HG03565 (cell line): Measurements from ENCODE around the gene SPATA33.
A peak's percentile ranks its signal among the peaks of the same experiment; 100 is the strongest.

Source experiments
- ATAC-seq: cut with Tn5 transposase; IDR thresholded peaks from one replicate; pipeline ENCODE4 v1.9.1; 2021; ENCODE audit warnings: mild to moderate bottlenecking, moderate library complexity; ENCODE audit not compliant: unreplicated experiment

The SPATA33 gene

GRCh38 chr16:89657442-89658220 is at the start of gene SPATA33, which contains the start of gene CHMP1A:
SPATA33 (plus strand) TSS chr16:89657836; CDS start chr16:89657912, 76 bp downstream.
CHMP1A (minus strand) TSS chr16:89657708; CDS start chr16:89657588, 120 bp downstream.
- ATAC-seq = peak; percentile 91

DNA sequence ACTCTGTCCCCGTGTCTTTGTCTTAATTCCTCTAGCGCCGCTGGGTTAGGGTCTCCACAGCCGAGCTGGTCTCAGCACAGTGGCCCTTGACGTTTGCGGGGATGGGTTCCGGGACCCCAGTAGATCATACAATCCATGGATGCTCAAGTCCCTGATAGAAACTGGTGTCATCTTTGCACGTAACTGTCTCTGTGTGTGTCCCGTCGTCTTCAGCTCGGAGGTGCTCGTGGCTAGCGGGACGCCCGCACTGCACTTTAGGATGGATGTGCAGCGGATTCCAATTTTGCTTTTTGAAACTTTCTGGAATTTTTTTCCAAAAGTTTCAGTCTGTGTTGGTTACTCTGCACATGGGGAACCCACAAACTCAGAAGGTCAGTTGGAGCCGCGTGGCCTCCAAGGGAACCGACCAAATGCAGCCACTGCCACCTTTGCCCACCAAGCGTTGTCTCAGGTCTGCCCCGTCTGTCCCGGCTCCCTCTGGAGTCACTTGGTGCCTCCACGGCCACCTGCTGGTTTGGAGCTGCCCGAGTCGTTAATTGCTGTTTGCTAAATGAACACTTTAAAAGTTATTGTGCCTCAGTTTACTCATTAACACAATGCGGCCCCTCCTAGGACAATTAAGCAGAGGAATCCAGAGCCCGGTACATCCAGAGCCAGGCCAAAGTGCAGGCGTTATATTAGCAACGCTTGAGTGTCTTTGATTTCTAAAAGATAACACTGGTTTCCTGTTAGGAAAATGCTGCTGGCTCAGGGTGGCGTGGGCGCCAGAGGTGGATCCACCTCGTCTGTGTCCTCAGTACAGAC is 49.5 kb upstream of the SPATA33 start:
- no peak for ATAC-seq

DNA sequence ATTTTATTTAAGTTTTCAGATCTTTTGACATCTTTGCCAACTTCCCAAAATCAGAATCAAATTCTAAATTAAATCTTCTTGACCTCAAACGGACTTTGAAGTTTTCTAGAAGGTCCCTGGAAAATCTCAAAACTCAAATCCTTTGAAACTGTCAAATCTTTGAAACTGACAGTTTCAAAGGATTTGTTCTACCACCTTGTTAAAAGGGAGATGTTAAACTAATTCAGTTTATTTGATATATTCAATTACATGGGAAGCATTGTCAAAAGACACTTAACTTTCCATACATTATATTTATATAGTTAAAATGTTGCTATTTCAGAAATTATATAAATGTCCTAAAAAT is 47.6 kb upstream of the SPATA33 start:
- ATAC-seq = no peak

GRCh38 chr16:89612415-89613166 is 45.0 kb upstream of the SPATA33 start:
- ATAC-seq = no peak

DNA sequence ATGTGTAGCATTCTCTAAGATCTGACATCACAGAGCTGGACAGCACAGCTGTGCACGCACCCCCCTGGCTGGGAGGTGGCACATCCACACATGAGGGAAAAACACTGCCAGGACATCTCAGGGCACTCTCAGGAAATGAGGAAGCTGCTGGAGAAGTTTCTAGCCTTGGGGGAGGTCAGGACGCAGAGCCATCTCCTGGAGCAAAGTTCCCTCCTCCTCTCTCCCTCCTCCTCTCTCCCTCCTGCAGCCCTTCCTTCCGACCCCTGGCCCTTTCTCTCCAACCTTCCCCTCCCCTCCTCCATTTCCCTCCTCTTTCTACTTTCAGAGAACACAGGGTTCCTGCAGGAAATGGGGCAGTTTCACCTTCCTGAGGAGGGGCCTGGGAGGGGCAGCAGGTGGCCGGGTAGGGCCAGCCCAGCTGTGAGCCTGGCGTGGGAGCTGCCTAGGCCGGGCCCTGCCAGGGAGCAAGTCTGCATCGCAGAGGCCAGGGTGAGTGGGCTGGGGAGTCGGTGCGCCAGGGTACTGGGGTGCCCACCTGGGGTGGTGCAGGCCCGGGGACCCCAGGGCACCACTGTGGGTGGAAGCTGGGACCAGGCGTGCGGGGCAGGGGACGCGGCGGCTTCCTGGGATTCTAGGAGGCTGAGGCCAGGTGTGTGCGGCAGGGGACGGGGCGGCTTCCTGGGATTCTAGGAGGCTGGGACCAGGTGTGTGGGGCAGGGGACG is 44.2 kb upstream of the SPATA33 start, which contains the start of gene DPEP1:
Gene DPEP1 (plus strand): TSS at position 412 of the 723 bp plus-strand sequence. CDS start 16,769 bp downstream, outside the sequence.
- ATAC-seq = no peak

GRCh38 chr16:89613954-89614459 is 43.6 kb upstream of the SPATA33 start:
- ATAC-seq = no peak

GRCh38 chr16:89615176-89615575 is 42.5 kb upstream of the SPATA33 start:
- no peak for ATAC-seq

GRCh38 chr16:89615596-89616090 is 42.0 kb upstream of the SPATA33 start:
- ATAC-seq = no peak

DNA sequence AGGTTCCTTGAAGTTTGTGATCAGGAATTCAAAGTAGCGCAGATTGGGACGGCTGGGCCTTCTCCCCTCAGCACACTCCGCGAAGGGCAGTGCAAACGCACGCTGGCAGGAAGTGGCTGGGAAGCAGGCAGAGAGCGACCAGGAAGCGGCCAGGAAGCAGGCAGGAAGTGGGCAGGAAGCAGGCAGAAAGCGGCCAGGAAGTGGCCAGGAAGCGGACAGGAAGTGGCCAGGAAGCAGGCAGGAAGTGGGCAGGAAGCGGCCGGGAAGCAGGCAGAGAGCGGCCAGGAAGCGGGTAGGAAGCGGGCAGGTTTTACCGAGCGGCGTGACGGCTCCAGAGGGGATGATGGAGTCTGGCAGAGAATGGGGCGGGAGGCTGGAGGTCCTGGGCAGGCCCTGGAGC is 41.0 kb upstream of the SPATA33 start:
- no peak for ATAC-seq

- no peak for ATAC-seq
Observed at GRCh38 chr16:89617036-89617435, 40.6 kb upstream of the SPATA33 start.

DNA sequence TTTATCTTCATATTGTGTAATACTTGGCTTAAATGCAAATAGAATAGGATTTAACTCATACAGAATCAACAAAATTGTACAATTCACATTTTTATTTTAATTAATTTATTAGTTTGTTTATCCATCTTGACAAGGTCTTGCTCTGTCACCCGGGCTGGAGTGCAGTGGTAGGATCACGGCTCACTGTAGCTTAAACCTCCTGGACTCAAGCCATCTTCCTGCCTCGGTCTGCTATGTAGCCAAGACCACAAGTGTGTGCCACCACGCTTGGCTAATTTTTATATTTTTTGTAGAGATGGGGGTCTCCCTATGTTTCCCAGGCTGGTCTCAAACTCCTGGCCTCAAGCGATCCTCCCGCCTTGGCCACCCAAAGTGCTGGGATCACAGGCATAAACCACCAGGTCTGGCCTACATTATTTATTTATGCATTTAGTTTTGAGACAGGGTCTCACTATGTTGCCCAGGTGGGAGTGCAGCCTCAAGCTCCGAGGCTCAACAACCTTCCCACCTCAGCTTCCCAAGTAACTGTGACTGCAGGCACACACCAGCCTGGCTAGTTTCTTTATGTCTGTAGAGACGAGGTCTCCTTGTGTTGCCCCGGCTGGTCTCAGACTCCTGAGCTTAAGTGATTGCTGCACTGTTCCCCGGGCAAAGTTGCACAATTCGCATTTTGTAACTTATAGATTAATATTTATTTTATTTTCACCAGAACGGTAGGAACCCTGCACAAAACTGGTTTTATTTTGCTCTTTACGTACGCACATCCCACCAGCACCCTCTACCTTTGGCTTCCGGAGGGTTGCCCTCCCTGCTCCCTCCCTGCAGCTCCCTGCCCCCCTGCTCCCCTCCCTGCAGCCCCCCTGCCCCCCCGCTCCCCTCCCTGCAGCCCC is 39.3 kb upstream of the SPATA33 start:
- no peak for ATAC-seq

DNA sequence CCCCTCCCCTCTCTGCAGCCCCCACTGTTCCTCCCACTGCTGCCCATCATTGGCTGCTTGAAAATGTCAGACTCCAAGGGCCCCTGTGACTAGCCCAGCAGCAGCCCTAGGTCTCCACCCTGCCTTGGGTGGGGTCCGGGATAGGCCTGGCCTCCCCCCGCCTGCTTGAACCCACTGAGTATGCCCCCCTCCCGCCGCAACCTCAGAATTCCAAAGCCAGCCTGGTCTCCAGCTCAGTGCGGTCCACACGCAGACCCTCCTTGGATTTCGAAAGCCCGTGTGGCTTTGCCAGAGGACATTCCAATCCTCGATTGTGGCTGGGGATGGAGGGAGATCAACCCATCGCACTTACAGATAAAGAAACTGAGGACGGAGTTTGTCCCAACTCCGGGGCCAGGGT is 37.8 kb upstream of the SPATA33 start:
- no peak for ATAC-seq

DNA sequence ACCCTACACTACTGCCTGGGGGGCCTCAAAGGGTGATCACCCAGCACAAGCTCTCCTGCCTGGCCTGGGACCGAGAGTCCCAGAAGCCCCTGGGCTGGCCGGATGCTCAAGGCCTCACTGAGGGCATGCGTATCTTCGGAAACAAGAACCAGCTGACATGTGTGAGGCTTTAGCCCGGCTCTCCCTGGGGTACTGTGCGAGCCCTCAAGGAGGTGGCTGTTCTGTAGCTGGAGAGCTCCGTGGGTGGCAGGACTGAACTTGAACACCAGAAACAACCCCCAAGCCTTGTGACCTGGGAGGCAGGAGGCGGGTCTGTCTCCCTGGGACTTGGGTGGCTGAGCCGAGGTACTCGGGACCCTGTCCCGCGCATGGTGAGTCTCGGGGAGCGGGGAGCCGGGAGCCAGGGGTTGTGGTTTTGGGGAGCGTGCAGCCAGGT is 37.2 kb upstream of the SPATA33 start:
- ATAC-seq = no peak

DNA sequence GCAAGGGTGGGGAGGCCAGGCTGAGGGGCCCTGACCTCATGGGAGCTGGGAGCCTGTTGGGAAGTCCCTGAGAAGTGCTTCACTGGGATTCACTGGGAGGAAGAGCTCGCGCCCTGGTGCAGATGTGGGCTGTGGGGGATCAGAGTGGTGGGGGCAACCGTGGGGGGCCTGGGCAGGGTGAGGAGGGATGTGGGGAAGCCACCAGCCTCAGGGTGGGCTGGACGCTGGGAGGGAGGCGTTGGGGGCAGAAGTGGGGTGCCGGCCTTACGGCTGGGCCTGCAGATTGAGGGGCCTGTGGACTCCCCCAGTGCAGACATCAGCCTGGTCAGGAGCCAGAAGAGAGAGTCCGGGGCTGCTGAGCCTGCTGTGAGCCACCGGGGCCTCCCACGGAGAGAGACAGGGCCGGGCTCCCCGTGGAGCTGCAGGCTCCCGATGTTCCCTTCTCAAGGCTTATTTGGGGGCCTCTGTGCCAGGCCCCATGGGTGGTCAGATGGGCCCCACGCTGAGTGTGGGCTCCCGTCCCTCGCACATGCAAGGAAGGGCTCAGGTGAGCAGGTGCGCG is 36.4 kb upstream of the SPATA33 start:
- no peak for ATAC-seq

GRCh38 chr16:89621698-89622409 is 35.8 kb upstream of the SPATA33 start:
- no peak for ATAC-seq

DNA sequence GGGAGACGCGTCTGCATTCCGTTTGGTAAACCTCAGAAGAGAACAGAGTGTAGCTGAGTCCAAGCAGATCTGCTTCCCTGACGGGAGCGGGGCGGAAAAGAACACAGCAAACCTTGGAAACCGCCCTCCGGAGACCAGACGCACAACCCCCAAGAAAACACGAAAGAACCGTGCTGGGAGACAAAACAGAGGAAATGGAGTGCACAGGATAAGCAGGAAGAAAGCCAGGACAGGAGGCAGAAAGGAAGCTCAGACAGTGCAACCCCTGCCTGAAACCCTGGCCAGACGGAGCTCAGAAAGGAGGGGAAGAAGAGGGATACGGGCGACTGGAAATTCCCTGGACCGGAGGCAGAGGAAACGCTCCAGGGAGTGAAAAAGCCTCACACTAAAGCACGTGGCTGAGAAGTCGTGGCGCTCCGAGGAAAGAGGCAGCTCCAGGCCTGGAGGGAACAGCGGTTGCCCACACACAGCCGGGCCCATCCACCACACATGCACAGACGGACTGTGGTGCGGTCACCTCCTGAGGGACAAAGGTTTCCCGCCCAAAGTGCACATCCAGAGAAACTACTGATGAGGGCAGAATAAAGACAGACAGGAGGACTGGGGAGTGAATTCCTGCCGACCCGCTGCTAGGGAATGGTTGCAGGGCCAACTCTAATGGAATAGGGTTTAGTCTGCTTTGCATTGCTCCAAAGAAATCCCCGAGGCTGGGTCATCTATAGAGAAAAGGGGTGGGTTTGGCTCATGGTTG is 34.0 kb upstream of the SPATA33 start:
- no peak for ATAC-seq
